Prostate gland (tissue), 2 donors: ENCODE results near the gene KRTAP9-2. TPM values are rescaled to one million over a fixed set of nuclear protein-coding genes. Genes with fewer than 3 reads are reported as not detected.
"Not testable (repeated sequence)": the region's sequence is repeated elsewhere in the genome, so short reads cannot be mapped to it uniquely, and the experiment has no call there.

Source experiments
- DNase-seq: peaks from one replicate; pipeline ENCODE4 v3.0.0-alpha.2; 2019; ENCODE audit warnings: low spot score
- H3K27ac ChIP-seq, 2 donors: fragments of 200-600 bp; sonication (generic); 2 replicates each; pipeline ENCODE4 v1.5.1; 2017 to 2019
- H3K27me3 ChIP-seq: fragments of 200-600 bp; sonication (generic); replicated peaks from 2 replicates; pipeline ENCODE4 v1.5.1; 2019; ENCODE audit not compliant: insufficient read depth
- H3K36me3 ChIP-seq, 2 donors: fragments of 200-600 bp; sonication (generic); 1 replicate in 1 of 2; 2 replicates in 1 of 2; pipeline versions ENCODE4 v1.5.1 to v1.8.1; 2017 to 2019
- H3K4me1 ChIP-seq: fragments of 200-600 bp; sonication (generic); replicated peaks from 2 replicates; pipeline ENCODE4 v1.5.1; 2019
- H3K4me3 ChIP-seq, 2 donors: fragments of 200-600 bp; sonication (generic); 2 replicates each; pipeline ENCODE4 v1.5.1; 2017 to 2019
- H3K9me3 ChIP-seq: fragments of 200-600 bp; sonication (generic); 2 replicates; pipeline ENCODE4 v1.5.1; 2017
- CTCF ChIP-seq, 4 experiments: fragments of 200-600 bp in 2 of 4; fragments of 450-650 bp in 2 of 4; sonication (generic) in 2 of 4; IDR thresholded peaks; 1 replicate in 3 of 4; 2 replicates in 1 of 4; pipeline ENCODE4 v1.5.1; 2016 to 2019; ENCODE audit warnings: antibody characterized with exemption in 4 of 4, mild to moderate bottlenecking in 2 of 4, moderate library complexity in 2 of 4
- POLR2A ChIP-seq: fragments of 450-650 bp; IDR thresholded peaks from one replicate; pipeline ENCODE4 v1.6.1; 2016; ENCODE audit warnings: antibody characterized with exemption, mild to moderate bottlenecking
- POLR2AphosphoS5 ChIP-seq: sonication (generic); formaldehyde crosslinking; IDR thresholded peaks from one replicate; pipeline ENCODE4 v1.6.1; 2017; ENCODE audit warnings: antibody characterized with exemption
- WGBS: methylation state at CpG from one replicate; pipeline ENCODE4 v1.1.5; 2018; 5-methylcytosine and 5-hydroxymethylcytosine counted together
- intact Hi-C: fragments of 100-400 bp; cut with DNase I; formaldehyde crosslinking; loops from one replicate; pipeline ENCODE4 v1.14.2; 2022
- total RNA-seq, 2 donors: library from RNA; depleted of rRNA; stranded (reverse); fragments of >200 nt; gene quantifications; one replicate each; pipeline ENCODE4 v1.1.0, GENCODE V29; 2016

KRTAP9-2 gene
- total RNA-seq, 2 donors from 2014 or later: not detected

GRCh38 chr17:41258406-41258805, 32.0 kb downstream of the KRTAP9-2 start:
- Histone ChIP-seq H3K9me3 (no peaks in the 10 kb centered on the region), H3K27me3 (no peaks in the 10 kb centered on the region), H3K4me3 (no peak overlapping the region), H3K27ac (no peak overlapping the region), H3K36me3 (no peaks in the 10 kb centered on the region), H3K4me1 (no peaks in the 10 kb centered on the region)
- DNase-seq: no peak
- intact Hi-C loops: no loop called here
- no peak for TF ChIP-seq POLR2AphosphoS5
- no peak for TF ChIP-seq CTCF (IDR thresholded peaks at IDR 0.05)
- no peak for TF ChIP-seq POLR2A

- no peaks in the 10 kb centered on the region for H3K27me3 ChIP-seq
- intact Hi-C loops: no loop called here
- no peaks in the 10 kb centered on the region for H3K9me3 ChIP-seq
- TF ChIP-seq POLR2A (no peak), CTCF (IDR thresholded peaks at IDR 0.05) (no peak), POLR2AphosphoS5 (no peak)
- 93% methylated on average over 2 of the region's 2 CpGs for WGBS
- no peak overlapping the region for H3K4me3 ChIP-seq
- H3K4me1 ChIP-seq: no peaks in the 10 kb centered on the region
- H3K36me3 ChIP-seq: no peaks in the 10 kb centered on the region
- H3K27ac ChIP-seq: no peak overlapping the region
- no peak for DNase-seq
These were observed 36.8 kb downstream of the KRTAP9-2 start for GRCh38 chr17:41263212-41263611.

GRCh38 chr17:41264599-41264998, 38.2 kb downstream of the KRTAP9-2 start:
- no peaks in the 10 kb centered on the region for H3K9me3 ChIP-seq
- no peak for DNase-seq
- H3K4me3 ChIP-seq: no peak overlapping the region
- H3K4me1 ChIP-seq: no peaks in the 10 kb centered on the region
- WGBS: 40% methylated on average over 3 of the region's 3 CpGs
- no peaks in the 10 kb centered on the region for H3K27me3 ChIP-seq
- TF ChIP-seq POLR2A (no peak), POLR2AphosphoS5 (peak; percentile 51)
- H3K27ac ChIP-seq: no peak overlapping the region
- no peaks in the 10 kb centered on the region for H3K36me3 ChIP-seq
- intact Hi-C loops: no loop called here

- TF ChIP-seq POLR2AphosphoS5 (no peak), POLR2A (no peak), CTCF (IDR thresholded peaks at IDR 0.05) (no peak)
- intact Hi-C loops: no loop called here
- WGBS: 31% methylated on average over 2 of the region's 2 CpGs
- no peaks in the 10 kb centered on the region for H3K9me3 ChIP-seq
- no peak for DNase-seq
- H3K27ac ChIP-seq: no peak within 1 kb of the TSS
- H3K27me3 ChIP-seq: no peaks in the 10 kb centered on the region
- no peaks in the 10 kb centered on the region for H3K36me3 ChIP-seq
- H3K4me1 ChIP-seq: no peaks in the 10 kb centered on the region
- H3K4me3 ChIP-seq: no peak within 1 kb of the TSS
These were observed 38.6 kb downstream of the KRTAP9-2 start, which contains the start of gene KRTAP9-6 for GRCh38 chr17:41265078-41265477. TSS of gene KRTAP9-6 (plus strand) at chr17:41265378. CDS start at chr17:41265378, 0 bp downstream.

GRCh38 chr17:41267711-41268110, 41.3 kb downstream of the KRTAP9-2 start:
- Histone ChIP-seq H3K36me3 (no peaks in the 10 kb centered on the region), H3K27ac (no peak overlapping the region), H3K27me3 (no peaks in the 10 kb centered on the region), H3K4me3 (no peak overlapping the region), H3K4me1 (no peaks in the 10 kb centered on the region), H3K9me3 (no peaks in the 10 kb centered on the region)
- intact Hi-C loops: no loop called here
- no peak for DNase-seq
- no peak for TF ChIP-seq POLR2A
- TF ChIP-seq POLR2AphosphoS5: no peak
- TF ChIP-seq CTCF (IDR thresholded peaks at IDR 0.05): no peak
- no CpG with 5 or more reads among the region's 3 CpGs for WGBS

- H3K9me3 ChIP-seq, DNase-seq, H3K36me3 ChIP-seq, intact Hi-C loops, H3K4me3 ChIP-seq, H3K27me3 ChIP-seq, H3K4me1 ChIP-seq, H3K27ac ChIP-seq: not testable (repeated sequence)
- no CpG with 5 or more reads among the region's 1 CpG for WGBS
These were observed 44.9 kb downstream of the KRTAP9-2 start for GRCh38 chr17:41271323-41271722.
